ENCODE measurements around the gene OOEP. TPM values are rescaled to one million over a fixed set of nuclear protein-coding genes. Genes with fewer than 3 reads are reported as not detected.
"Not testable (repeated sequence)": the region's sequence is repeated elsewhere in the genome, so short reads cannot be mapped to it uniquely, and the experiment has no call there.

The OOEP gene
- total RNA-seq, 1 donor from 2014 or later: 1.2 TPM

GRCh38 chr6:73388800-73389512 lies 19.3 kb upstream of the OOEP start:
- Histone ChIP-seq H3K36me3 (no peaks in the 10 kb centered on the region), H3K9me3 (no peaks in the 10 kb centered on the region), H3K4me1 (peaks cover 5% of the 10 kb centered on the region), H3K27me3 (no peaks in the 10 kb centered on the region), H3K4me3 (peak overlapping the region; percentile 61), H3K27ac (peak overlapping the region; percentile 74)
- intact Hi-C loops (cut with DNase I): no loop called here
- TF ChIP-seq, protein P1, sequence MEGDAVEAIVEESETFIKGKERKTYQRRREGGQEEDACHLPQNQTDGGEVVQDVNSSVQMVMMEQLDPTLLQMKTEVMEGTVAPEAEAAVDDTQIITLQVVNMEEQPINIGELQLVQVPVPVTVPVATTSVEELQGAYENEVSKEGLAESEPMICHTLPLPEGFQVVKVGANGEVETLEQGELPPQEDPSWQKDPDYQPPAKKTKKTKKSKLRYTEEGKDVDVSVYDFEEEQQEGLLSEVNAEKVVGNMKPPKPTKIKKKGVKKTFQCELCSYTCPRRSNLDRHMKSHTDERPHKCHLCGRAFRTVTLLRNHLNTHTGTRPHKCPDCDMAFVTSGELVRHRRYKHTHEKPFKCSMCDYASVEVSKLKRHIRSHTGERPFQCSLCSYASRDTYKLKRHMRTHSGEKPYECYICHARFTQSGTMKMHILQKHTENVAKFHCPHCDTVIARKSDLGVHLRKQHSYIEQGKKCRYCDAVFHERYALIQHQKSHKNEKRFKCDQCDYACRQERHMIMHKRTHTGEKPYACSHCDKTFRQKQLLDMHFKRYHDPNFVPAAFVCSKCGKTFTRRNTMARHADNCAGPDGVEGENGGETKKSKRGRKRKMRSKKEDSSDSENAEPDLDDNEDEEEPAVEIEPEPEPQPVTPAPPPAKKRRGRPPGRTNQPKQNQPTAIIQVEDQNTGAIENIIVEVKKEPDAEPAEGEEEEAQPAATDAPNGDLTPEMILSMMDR (IDR thresholded peaks at IDR 0.05): peak; percentile 59
- DNase-seq (peak; percentile 76), ATAC-seq (peak; percentile 92)

GRCh38 chr6:73388433-73388799 lies 18.7 kb upstream of the OOEP start:
- Histone ChIP-seq H3K4me1 (peaks cover 5% of the 10 kb centered on the region), H3K36me3 (no peaks in the 10 kb centered on the region), H3K9me3 (no peaks in the 10 kb centered on the region), H3K27ac (peak overlapping the region; percentile 74), H3K4me3 (peak overlapping the region; percentile 61), H3K27me3 (no peaks in the 10 kb centered on the region)
- intact Hi-C loops (cut with DNase I): no loop called here
- no peak for ATAC-seq
- TF ChIP-seq, protein P1 (IDR thresholded peaks at IDR 0.05): no peak
- no peak for DNase-seq

DNA sequence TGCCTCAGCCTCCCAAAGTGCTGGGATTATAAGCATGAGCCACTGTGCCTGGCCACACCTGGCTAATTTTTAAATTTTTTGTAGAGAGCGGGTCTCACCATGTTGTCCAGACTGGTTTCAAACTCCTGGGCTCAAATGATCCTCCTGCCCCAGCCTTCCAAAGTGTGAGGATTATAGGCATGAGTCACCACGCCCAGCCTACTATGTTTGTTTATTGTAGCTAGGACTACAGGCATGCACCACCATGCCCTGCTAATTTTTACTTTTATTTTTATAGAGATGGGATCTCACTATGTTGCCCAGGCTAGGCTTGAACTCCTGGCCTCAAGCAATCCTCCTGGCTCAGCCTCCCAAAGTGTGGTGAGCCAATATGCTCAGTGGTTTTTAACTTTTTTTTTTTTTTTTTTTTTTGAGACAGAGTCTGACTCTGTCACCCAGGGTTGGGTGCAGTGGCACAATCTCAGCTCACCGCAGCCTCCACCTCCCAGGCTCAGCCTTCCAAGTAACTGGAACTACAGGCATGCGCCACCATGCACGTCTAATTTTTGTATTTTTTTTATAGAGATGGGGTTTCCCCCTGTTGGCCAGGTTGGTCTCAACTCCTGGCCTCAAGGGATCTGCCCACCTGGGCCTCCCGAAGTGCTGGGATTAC lies 12.9 kb upstream of the OOEP start:
- no peak for ATAC-seq
- Histone ChIP-seq H3K4me1 (no peaks in the 10 kb centered on the region), H3K27me3 (no peaks in the 10 kb centered on the region), H3K4me3 (no peak overlapping the region), H3K36me3 (no peaks in the 10 kb centered on the region), H3K9me3 (no peaks in the 10 kb centered on the region), H3K27ac (no peak overlapping the region)
- TF ChIP-seq, protein P1 (IDR thresholded peaks at IDR 0.05): no peak
- intact Hi-C loops (cut with DNase I): no loop called here
- DNase-seq: no peak

DNA sequence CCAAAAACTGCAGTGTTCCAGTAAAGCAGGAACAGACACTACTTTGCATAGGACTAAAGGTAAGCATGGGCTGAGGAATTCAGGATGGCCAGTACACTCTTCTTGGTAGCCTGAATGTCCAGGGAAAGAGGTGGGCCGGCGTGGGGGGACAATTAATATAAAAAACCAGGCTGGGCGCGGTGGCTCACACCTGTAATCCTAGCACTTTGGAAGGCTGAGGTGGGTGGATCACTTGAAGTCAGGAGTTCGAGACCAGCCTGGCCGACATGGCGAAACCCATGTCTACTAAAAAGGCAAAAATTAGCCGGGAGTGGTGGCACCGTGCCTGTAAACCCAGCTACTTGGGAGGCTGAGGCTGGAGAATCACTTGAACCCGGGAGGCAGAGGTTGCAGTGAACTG lies 11.8 kb upstream of the OOEP start:
- H3K4me3 ChIP-seq; intact Hi-C loops (cut with DNase I); H3K36me3 ChIP-seq; ATAC-seq; H3K4me1 ChIP-seq; H3K27ac ChIP-seq; H3K27me3 ChIP-seq; DNase-seq; H3K9me3 ChIP-seq: not testable (repeated sequence)

- DNase-seq (no peak), ATAC-seq (no peak)
- no peak overlapping the region for H3K27ac ChIP-seq
- H3K27me3 ChIP-seq: no peaks in the 10 kb centered on the region
- no peaks in the 10 kb centered on the region for H3K4me1 ChIP-seq
- no peaks in the 10 kb centered on the region for H3K36me3 ChIP-seq
- intact Hi-C loops (cut with DNase I): no loop called here
- H3K4me3 ChIP-seq: no peak overlapping the region
- H3K9me3 ChIP-seq: peaks cover under 1% of the 10 kb centered on the region
- TF ChIP-seq, protein P1 (IDR thresholded peaks at IDR 0.05): no peak
Observed at GRCh38 chr6:73377225-73377624, 7.5 kb upstream of the OOEP start.

DNA sequence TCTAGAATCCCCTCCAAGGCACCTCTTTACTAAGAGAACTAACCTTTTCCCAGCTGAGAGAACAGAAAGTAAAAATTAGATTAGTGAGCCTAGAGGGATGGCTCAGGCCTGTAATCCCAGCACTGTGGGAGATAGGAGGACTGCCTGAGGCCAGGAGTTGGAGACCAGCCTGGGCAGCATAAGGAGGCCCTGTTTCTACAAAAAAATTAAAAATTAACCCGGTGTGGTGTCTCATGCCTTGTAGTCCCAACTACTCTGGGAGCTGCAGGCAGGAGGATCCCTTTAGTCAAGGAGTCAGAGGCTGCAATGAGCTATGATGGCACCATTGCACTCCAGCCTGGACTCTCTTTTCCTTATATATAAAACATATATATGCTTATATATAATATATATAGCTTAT lies 5.5 kb upstream of the OOEP start:
- intact Hi-C loops (cut with DNase I): no loop called here
- Histone ChIP-seq H3K36me3 (no peaks in the 10 kb centered on the region), H3K4me1 (no peaks in the 10 kb centered on the region), H3K27ac (no peak overlapping the region), H3K4me3 (no peak overlapping the region), H3K9me3 (peaks cover 7% of the 10 kb centered on the region), H3K27me3 (no peaks in the 10 kb centered on the region)
- ATAC-seq (no peak), DNase-seq (no peak)
- TF ChIP-seq, protein P1 (IDR thresholded peaks at IDR 0.05): no peak
